Liver (tissue), 9 donors: Measurements from ENCODE around the gene CCDC86. TPM values are rescaled to one million over a fixed set of nuclear protein-coding genes. Genes with fewer than 3 reads are reported as not detected.

Experiments
- DNase-seq: peaks from one replicate; pipeline ENCODE4 v3.0.0-alpha.2; 2017; ENCODE audit warnings: low spot score
- H3K27ac ChIP-seq, 2 donors: one replicate each; pipeline ENCODE4 v1.7.0; 2013; ENCODE audit warnings: inconsistent platforms in 2 of 2, low read length in 2 of 2, control low read depth in 1 of 2, low read depth in 1 of 2, mild to moderate bottlenecking in 1 of 2
- H3K27me3 ChIP-seq, 4 donors: one replicate each; pipeline versions ENCODE4 v1.6.1 to v1.7.0; 2013; ENCODE audit warnings: low read length in 3 of 4, inconsistent platforms in 1 of 4, mild to moderate bottlenecking in 1 of 4, moderate library complexity in 1 of 4; ENCODE audit not compliant: control insufficient read depth in 4 of 4, insufficient read depth in 4 of 4
- H3K36me3 ChIP-seq, 4 donors: one replicate each; pipeline versions ENCODE4 v1.6.1 to v1.7.0; 2013; ENCODE audit warnings: low read length in 3 of 4, mild to moderate bottlenecking in 3 of 4, low read depth in 1 of 4, moderate library complexity in 1 of 4; ENCODE audit not compliant: control insufficient read depth in 4 of 4, insufficient read depth in 3 of 4
- H3K4me1 ChIP-seq, 4 donors: one replicate each; pipeline versions ENCODE4 v1.6.1 to v1.7.0; 2013; ENCODE audit warnings: low read length in 3 of 4, mild to moderate bottlenecking in 3 of 4, moderate library complexity in 1 of 4; ENCODE audit not compliant: control insufficient read depth in 4 of 4, insufficient read depth in 4 of 4
- H3K4me3 ChIP-seq, 3 donors: one replicate each; pipeline versions ENCODE4 v1.6.1 to v1.7.0; 2013; ENCODE audit warnings: low read length in 3 of 3, control low read depth in 1 of 3, low read depth in 1 of 3, mild to moderate bottlenecking in 1 of 3
- H3K9ac ChIP-seq, 2 donors: one replicate each; pipeline ENCODE4 v1.7.0; 2013; ENCODE audit warnings: low read length in 2 of 2, mild to moderate bottlenecking in 2 of 2, moderate library complexity in 2 of 2, control low read depth in 1 of 2, low read depth in 1 of 2
- H3K9me3 ChIP-seq, 4 donors: one replicate each; pipeline versions ENCODE4 v1.6.1 to v1.7.0; 2013; ENCODE audit warnings: low read length in 3 of 4; ENCODE audit not compliant: control insufficient read depth in 4 of 4
- ATF3 ChIP-seq: IDR thresholded peaks from 2 replicates; pipeline ENCODE4 v1.6.1; 2016; ENCODE audit warnings: antibody characterized with exemption
- CTCF ChIP-seq: fragments of 150-350 bp; IDR thresholded peaks from 2 replicates; pipeline ENCODE4 v1.5.1; 2017; ENCODE audit warnings: improper control_type of control experiment, low read depth, low read length; ENCODE audit not compliant: missing input control
- EGR1 ChIP-seq, 2 donors: IDR thresholded peaks; 2 replicates each; pipeline ENCODE4 v1.6.1; 2016 to 2018; ENCODE audit warnings: antibody characterized with exemption in 2 of 2, low read depth in 2 of 2
- FOXA1 ChIP-seq: IDR thresholded peaks from 2 replicates; pipeline ENCODE4 v1.6.1; 2016; ENCODE audit warnings: antibody characterized with exemption
- FOXA2 ChIP-seq: IDR thresholded peaks from 2 replicates; pipeline ENCODE4 v1.6.1; 2016; ENCODE audit warnings: antibody characterized with exemption
- GABPA ChIP-seq, 2 donors: IDR thresholded peaks in 1 of 2; conservative IDR thresholded peaks in 1 of 2; 2 replicates each; pipeline ENCODE4 v1.6.1; 2016; ENCODE audit warnings: antibody characterized with exemption in 2 of 2, mild to moderate bottlenecking in 1 of 2, moderate library complexity in 1 of 2
- HNF4A ChIP-seq, 2 donors: conservative IDR thresholded peaks; 2 replicates each; pipeline ENCODE4 v1.6.1; 2016; ENCODE audit warnings: antibody characterized with exemption in 2 of 2, mild to moderate bottlenecking in 2 of 2
- HNF4G ChIP-seq: IDR thresholded peaks from 2 replicates; pipeline ENCODE4 v1.6.1; 2016; ENCODE audit warnings: antibody characterized with exemption
- JUND ChIP-seq, 2 donors: IDR thresholded peaks; 2 replicates each; pipeline ENCODE4 v1.6.1; 2016; ENCODE audit warnings: antibody characterized with exemption in 2 of 2
- MAX ChIP-seq: IDR thresholded peaks from 2 replicates; pipeline ENCODE4 v1.6.1; 2016; ENCODE audit warnings: antibody characterized with exemption
- NR2F2 ChIP-seq: IDR thresholded peaks from 2 replicates; pipeline ENCODE4 v1.6.1; 2016; ENCODE audit warnings: antibody characterized with exemption
- RAD21 ChIP-seq, 2 donors: IDR thresholded peaks; 2 replicates each; pipeline ENCODE4 v1.6.1; 2016; ENCODE audit warnings: antibody characterized with exemption in 2 of 2, mild to moderate bottlenecking in 2 of 2
- RXRA ChIP-seq, 2 donors: IDR thresholded peaks; 2 replicates each; pipeline ENCODE4 v1.6.1; 2017 to 2018; ENCODE audit warnings: antibody characterized with exemption in 2 of 2, mild to moderate bottlenecking in 1 of 2
- SP1 ChIP-seq: IDR thresholded peaks from 2 replicates; pipeline ENCODE4 v1.6.1; 2018; ENCODE audit warnings: antibody characterized with exemption, mild to moderate bottlenecking
- TAF1 ChIP-seq: conservative IDR thresholded peaks from 2 replicates; pipeline ENCODE4 v1.6.1; 2016; ENCODE audit warnings: antibody characterized with exemption, mild to moderate bottlenecking
- YY1 ChIP-seq: IDR thresholded peaks from 2 replicates; pipeline ENCODE4 v1.6.1; 2016; ENCODE audit warnings: antibody characterized with exemption, mild to moderate bottlenecking
- ZBTB33 ChIP-seq: IDR thresholded peaks from 2 replicates; pipeline ENCODE4 v1.6.1; 2016; ENCODE audit warnings: antibody characterized with exemption
- WGBS: extraction: QIAGEN DNeasy Blood & Tissue Kit; methylation state at CpG from one replicate; pipeline ENCODE4 v1.1.7; 2013; 5-methylcytosine and 5-hydroxymethylcytosine counted together
- polyA plus RNA-seq, 2 donors: library from polyadenylated mRNA; stranded (reverse) in 1 of 2; unstranded in 1 of 2; fragments of 200-250 nt in 1 of 2; fragments of >200 nt in 1 of 2; fragmentation: Nextera tagmentation in 1 of 2; extraction: Ambion mirVana in 1 of 2; gene quantifications; one replicate each; pipeline versions ENCODE4 v1.2.1 to v1.2.3, GENCODE V29; 2013 to 2015
- total RNA-seq, 2 donors: library from RNA; depleted of rRNA; stranded (reverse); fragments of >200 nt; gene quantifications; one replicate each; pipeline ENCODE4 v1.2.3, GENCODE V29; 2014
- TF ChIP-seq, protein P1 (sequence below): IDR thresholded peaks from 2 replicates; pipeline ENCODE4 v1.6.1; 2016; ENCODE audit warnings: antibody characterized with exemption, mild to moderate bottlenecking
- donor health status: healthy.
- donor health status: healthy.
- donor health status: healthy.
- donor health status: healthy.
- donor health status: healthy.

Gene CCDC86
- total and polyA plus RNA-seq, 4 donors: 5.0 to 9.4 (median 5.7) TPM

DNA sequence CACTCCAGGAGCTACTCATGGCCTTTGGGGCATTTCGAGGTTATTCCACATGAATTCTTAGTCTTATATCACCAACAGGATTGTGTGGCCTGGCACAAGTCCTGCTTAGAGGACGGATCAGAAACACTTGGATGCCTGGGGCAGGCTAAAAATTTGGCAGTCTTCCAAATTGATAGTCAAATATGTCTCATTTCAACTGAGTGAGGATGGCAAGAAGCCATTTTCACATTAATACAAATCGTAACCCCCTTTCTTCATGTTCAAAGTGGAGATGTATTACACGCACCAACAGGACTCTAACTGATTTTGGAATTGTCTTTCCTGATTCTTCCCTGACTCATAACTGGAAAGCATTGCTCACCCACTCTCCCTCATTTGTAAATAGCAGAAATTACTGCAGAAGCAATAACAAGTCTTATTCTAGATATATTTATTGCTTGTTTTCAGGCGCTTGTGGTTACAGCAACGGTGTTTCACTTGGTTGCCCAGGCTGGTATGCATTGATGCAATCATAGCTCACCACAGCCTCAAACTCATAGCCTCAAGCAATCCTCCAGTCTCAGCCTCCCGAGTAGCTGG, 10.3 kb upstream of the CCDC86 start:
- Histone ChIP-seq H3K27me3 (no peaks in the 10 kb centered on the region), H3K4me3 (no peak overlapping the region), H3K9me3 (no peaks in the 10 kb centered on the region), H3K27ac (no peak overlapping the region), H3K36me3 (no peaks in the 10 kb centered on the region), H3K4me1 (no peaks in the 10 kb centered on the region), H3K9ac (no peak overlapping the region)
- 57% methylated on average over 7 of the region's 7 CpGs for WGBS
- TF ChIP-seq FOXA2 (no peak), RXRA (IDR thresholded peaks at IDR 0.05) (no peak), CTCF (no peak), HNF4G (no peak), TAF1 (no peak), ZBTB33 (no peak), GABPA (IDR thresholded peaks at IDR 0.05 in 1 of 2, conservative IDR thresholded peaks at IDR 0.05 in 1 of 2) (no peak), EGR1 (IDR thresholded peaks at IDR 0.05; ENCODE audit: low read depth in 2 of 2) (no peak), SP1 (no peak), ATF3 (no peak), JUND (IDR thresholded peaks at IDR 0.05) (no peak), MAX (no peak), HNF4A (conservative IDR thresholded peaks at IDR 0.05) (no peak), FOXA1 (no peak), RAD21 (IDR thresholded peaks at IDR 0.05) (no peak), YY1 (no peak), NR2F2 (no peak)
- DNase-seq: no peak

DNA sequence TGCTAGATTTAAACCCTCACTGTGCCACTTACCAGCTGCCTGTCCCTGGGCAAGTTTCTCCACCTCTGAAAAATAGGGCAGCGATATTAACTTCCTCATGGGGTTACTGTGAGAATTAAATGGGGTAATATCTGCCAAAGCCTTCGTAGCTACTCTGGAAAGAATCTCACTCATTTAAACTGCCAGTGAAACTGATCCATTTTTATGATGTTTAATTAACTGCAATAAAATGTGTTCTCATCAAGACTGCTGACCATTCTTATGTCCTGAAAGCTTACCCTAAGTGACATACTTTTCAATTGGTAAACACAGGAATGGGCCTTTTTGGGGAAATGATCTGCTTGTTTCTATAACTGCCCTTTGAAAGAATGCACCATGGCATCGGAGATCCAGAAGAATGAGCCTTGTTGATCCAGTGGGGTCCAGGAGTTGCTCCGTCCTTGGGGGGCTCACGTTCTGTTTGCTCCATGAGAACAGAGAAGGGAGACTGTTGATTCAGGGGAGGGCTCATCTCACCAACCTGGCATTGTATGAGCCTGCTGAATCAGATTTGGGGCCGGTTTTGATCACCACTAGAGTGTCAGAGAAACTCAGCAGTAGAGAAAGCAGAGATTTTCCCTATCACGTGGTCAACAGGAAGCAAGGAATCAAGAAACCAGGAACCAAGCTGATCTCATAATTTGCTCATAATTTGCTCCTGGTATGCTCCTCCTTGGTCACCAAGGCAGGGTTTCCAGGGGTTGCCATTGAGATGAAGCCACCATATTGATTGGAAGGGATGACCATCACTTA, 7.0 kb upstream of the CCDC86 start:
- H3K27me3 ChIP-seq: no peaks in the 10 kb centered on the region
- no peak overlapping the region for H3K4me3 ChIP-seq
- no peak for DNase-seq
- no peak overlapping the region for H3K27ac ChIP-seq
- no peaks in the 10 kb centered on the region for H3K9me3 ChIP-seq
- WGBS: 57% methylated on average over 7 of the region's 7 CpGs
- H3K36me3 ChIP-seq: no peaks in the 10 kb centered on the region
- H3K4me1 ChIP-seq: no peaks in the 10 kb centered on the region
- no peak for TF ChIP-seq ZBTB33
- TF ChIP-seq, protein P1, sequence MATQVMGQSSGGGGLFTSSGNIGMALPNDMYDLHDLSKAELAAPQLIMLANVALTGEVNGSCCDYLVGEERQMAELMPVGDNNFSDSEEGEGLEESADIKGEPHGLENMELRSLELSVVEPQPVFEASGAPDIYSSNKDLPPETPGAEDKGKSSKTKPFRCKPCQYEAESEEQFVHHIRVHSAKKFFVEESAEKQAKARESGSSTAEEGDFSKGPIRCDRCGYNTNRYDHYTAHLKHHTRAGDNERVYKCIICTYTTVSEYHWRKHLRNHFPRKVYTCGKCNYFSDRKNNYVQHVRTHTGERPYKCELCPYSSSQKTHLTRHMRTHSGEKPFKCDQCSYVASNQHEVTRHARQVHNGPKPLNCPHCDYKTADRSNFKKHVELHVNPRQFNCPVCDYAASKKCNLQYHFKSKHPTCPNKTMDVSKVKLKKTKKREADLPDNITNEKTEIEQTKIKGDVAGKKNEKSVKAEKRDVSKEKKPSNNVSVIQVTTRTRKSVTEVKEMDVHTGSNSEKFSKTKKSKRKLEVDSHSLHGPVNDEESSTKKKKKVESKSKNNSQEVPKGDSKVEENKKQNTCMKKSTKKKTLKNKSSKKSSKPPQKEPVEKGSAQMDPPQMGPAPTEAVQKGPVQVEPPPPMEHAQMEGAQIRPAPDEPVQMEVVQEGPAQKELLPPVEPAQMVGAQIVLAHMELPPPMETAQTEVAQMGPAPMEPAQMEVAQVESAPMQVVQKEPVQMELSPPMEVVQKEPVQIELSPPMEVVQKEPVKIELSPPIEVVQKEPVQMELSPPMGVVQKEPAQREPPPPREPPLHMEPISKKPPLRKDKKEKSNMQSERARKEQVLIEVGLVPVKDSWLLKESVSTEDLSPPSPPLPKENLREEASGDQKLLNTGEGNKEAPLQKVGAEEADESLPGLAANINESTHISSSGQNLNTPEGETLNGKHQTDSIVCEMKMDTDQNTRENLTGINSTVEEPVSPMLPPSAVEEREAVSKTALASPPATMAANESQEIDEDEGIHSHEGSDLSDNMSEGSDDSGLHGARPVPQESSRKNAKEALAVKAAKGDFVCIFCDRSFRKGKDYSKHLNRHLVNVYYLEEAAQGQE: no peak
- TF ChIP-seq GABPA (IDR thresholded peaks at IDR 0.05 in 1 of 2, conservative IDR thresholded peaks at IDR 0.05 in 1 of 2): no peak
- TF ChIP-seq EGR1 (IDR thresholded peaks at IDR 0.05; ENCODE audit: low read depth in 2 of 2): no peak
- TF ChIP-seq MAX: no peak
- TF ChIP-seq FOXA2: no peak
- no peak for TF ChIP-seq HNF4G
- no peak for TF ChIP-seq RXRA (IDR thresholded peaks at IDR 0.05)
- no peak for TF ChIP-seq HNF4A (conservative IDR thresholded peaks at IDR 0.05)
- TF ChIP-seq JUND (IDR thresholded peaks at IDR 0.05): no peak
- TF ChIP-seq FOXA1: no peak
- H3K9ac ChIP-seq: no peak overlapping the region
